ENCODE results near the gene SEPSECS.

Gene SEPSECS

DNA sequence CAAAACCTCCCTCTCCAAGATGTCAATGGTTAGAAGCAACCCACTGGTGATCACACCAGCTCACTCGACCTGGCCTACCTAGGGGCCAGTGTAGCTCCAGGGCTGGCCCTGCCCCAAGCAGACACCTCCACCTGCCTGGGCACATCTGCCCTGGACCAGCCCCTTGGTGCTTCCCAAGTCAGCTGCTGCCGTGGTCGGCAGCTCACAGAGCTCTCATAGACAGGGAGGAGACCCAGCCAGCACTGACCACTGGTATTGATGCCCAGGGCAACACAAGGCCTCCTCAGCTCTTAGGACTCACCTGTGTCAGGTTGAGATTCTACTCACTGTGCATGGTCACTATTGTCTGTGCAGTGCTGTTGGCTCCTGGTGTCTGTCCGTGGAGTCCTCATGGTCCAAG is 51.7 kb downstream of the SEPSECS start:
- Mint-ChIP-seq H3K9me3 (ENCODE audit: low read depth) (no peaks in the 10 kb centered on the region), H3K4me3 (no peak overlapping the region), H3K27me3 (peaks cover 3% of the 10 kb centered on the region), H3K27ac (no peak overlapping the region), H3K36me3 (peaks cover 7% of the 10 kb centered on the region), H3K4me1 (ENCODE audit: low read depth) (no peaks in the 10 kb centered on the region)

DNA sequence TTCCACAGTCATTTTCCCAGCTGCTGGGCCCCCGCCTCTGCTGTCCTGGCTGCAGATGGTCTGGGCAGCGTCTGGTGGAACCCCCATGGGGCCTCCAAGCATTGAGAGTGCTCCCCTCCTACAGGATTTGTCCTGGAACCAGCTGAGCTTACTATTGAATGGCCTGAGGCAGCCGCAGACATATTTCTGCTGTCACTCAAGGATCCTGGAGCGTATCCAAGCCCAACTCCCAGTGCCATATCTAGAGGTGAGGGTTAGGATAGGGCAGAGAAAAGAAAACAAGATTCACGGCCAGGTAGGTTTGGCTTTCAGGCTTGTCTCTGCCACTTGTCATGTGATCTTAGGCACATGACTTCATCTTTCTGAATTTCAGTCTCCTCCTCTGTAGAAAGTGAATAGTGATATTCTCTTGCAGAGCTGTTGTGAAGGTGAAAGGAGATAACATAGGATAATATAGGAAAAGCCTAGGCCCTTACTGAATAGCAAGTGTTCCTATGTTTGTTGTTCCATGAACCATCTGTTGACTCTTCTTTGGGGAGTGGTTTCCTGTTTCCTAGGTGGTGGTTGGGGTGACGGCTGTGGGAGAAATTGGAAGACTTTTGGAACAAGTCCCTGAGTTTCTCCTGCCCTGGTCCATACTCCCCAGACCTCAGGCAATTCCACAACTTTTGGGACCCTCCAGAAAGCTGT is 52.3 kb downstream of the SEPSECS start:
- Mint-ChIP-seq H3K27ac (no peak overlapping the region), H3K27me3 (peaks cover 3% of the 10 kb centered on the region), H3K4me3 (no peak overlapping the region), H3K36me3 (peaks cover 7% of the 10 kb centered on the region), H3K9me3 (ENCODE audit: low read depth) (no peaks in the 10 kb centered on the region), H3K4me1 (ENCODE audit: low read depth) (no peaks in the 10 kb centered on the region)

GRCh38 chr4:25106363-25107151 is 53.7 kb downstream of the SEPSECS start:
- Mint-ChIP-seq H3K4me3 (no peak overlapping the region), H3K4me1 (ENCODE audit: low read depth) (no peaks in the 10 kb centered on the region), H3K9me3 (ENCODE audit: low read depth) (no peaks in the 10 kb centered on the region), H3K36me3 (peaks cover 7% of the 10 kb centered on the region), H3K27me3 (peaks cover 3% of the 10 kb centered on the region), H3K27ac (no peak overlapping the region)

- H3K4me1 Mint-ChIP-seq (ENCODE audit: low read depth) = no peaks in the 10 kb centered on the region
- H3K27ac Mint-ChIP-seq = no peak overlapping the region
- peaks cover 4% of the 10 kb centered on the region for H3K9me3 Mint-ChIP-seq (ENCODE audit: low read depth)
- H3K4me3 Mint-ChIP-seq = no peak overlapping the region
- H3K27me3 Mint-ChIP-seq = peaks cover 5% of the 10 kb centered on the region
- peaks cover 2% of the 10 kb centered on the region for H3K36me3 Mint-ChIP-seq
Observed at GRCh38 chr4:25104591-25104990, 55.7 kb downstream of the SEPSECS start.

DNA sequence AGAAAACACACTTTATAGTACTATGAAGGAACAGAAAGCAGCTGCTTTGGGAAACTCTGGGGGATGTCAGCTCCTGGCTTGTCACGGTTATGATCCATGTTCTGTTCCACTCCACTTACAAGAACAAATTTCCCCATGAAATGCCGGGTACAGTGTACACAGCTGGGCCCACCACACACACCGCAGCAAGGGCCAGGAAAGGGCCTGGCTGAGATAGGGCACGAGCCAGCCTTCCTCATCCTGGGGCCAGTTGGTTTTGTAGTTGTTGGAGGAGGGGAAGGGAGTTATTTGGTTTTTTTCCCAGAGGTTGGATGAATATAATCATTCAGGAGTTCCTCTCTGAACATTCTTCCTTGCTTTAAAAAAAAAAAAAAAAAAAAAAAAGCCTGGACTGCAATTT is 56.8 kb downstream of the SEPSECS start:
- Mint-ChIP-seq H3K4me1 (ENCODE audit: low read depth) (no peaks in the 10 kb centered on the region), H3K27me3 (peaks cover 5% of the 10 kb centered on the region), H3K9me3 (ENCODE audit: low read depth) (peaks cover 4% of the 10 kb centered on the region), H3K36me3 (no peaks in the 10 kb centered on the region), H3K4me3 (no peak overlapping the region), H3K27ac (no peak overlapping the region)

DNA sequence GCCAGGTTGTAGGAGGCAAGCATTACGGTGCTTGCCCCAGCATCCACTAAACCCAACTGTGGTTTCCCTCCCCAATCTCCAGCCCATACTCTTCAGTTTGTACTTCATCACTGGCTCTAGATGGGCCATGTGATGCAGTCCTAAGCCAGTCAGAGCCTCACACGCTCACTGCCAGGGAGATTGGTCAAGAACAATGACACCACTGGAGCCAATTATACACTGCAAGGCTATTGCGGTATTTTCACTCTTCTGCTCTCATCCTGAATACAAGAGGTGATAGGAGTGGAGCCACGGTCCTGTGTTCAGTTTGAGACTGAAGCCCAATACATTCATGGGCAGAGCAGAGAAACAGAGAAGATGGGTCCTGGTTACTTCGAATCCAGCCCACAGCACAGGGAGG is 58.4 kb downstream of the SEPSECS start:
- no peaks in the 10 kb centered on the region for H3K36me3 Mint-ChIP-seq
- H3K4me1 Mint-ChIP-seq (ENCODE audit: low read depth) = no peaks in the 10 kb centered on the region
- no peak overlapping the region for H3K27ac Mint-ChIP-seq
- H3K27me3 Mint-ChIP-seq = peaks cover 5% of the 10 kb centered on the region
- peaks cover 4% of the 10 kb centered on the region for H3K9me3 Mint-ChIP-seq (ENCODE audit: low read depth)
- no peak overlapping the region for H3K4me3 Mint-ChIP-seq

DNA sequence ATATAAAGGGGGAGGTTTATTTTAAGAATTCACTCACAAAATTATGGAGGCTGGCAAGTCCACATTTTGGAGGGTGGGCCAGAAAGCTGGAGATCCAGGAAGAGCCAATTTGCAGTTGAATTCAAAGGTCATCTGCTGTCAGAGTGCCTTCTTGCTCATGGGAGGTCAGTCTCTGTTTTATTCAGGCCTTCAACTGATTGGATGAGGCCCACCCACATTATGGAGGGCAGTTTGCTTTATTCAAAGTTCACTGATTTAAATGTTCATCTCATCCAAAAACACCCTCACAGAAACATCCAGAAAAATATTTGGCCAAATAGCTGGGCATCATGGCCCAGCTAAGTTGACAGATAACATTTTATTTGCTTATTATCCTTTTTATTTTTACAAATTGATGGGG is 59.5 kb downstream of the SEPSECS start:
- Mint-ChIP-seq H3K4me1 (ENCODE audit: low read depth) (no peaks in the 10 kb centered on the region), H3K27me3 (peaks cover 4% of the 10 kb centered on the region), H3K36me3 (no peaks in the 10 kb centered on the region), H3K27ac (no peak overlapping the region), H3K4me3 (no peak overlapping the region), H3K9me3 (ENCODE audit: low read depth) (peaks cover 4% of the 10 kb centered on the region)

DNA sequence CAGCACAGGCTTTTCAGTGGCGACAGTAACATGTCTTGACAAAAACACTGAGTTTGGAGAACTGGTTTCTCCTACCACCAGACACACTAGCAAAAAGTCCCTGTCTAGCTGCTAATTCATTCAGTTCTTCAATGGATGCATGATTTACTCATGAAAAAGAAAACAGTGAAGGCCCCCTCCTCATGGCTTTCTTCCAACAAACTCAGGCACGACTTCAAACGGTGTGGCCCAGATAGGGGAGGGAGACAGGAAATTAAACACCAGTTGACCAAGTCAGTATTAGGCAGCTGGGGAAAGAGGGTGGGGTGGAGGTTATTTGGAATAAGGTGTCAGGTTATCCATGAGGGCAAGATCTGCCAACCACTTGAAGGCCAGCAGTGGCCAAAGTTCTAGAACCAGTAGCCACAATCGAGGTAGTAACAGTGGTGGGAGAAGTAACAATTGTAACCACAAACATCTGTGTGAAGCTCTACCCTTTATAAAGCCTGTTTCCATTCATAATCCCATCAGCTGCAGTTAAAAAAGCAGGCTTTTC is 60.2 kb downstream of the SEPSECS start:
- H3K27me3 Mint-ChIP-seq = peaks cover 1% of the 10 kb centered on the region

GRCh38 chr4:25098964-25099891 is 61.0 kb downstream of the SEPSECS start:
- no peak overlapping the region for H3K27ac Mint-ChIP-seq
- H3K4me1 Mint-ChIP-seq (ENCODE audit: low read depth) = no peaks in the 10 kb centered on the region
- H3K4me3 Mint-ChIP-seq = no peak overlapping the region
- H3K36me3 Mint-ChIP-seq = peaks cover 2% of the 10 kb centered on the region
- H3K9me3 Mint-ChIP-seq (ENCODE audit: low read depth) = peaks cover 4% of the 10 kb centered on the region
- H3K27me3 Mint-ChIP-seq = peaks cover 3% of the 10 kb centered on the region

More for the DNA sequence above, 60.2 kb downstream of the SEPSECS start:
- peaks cover 4% of the 10 kb centered on the region for H3K9me3 Mint-ChIP-seq (ENCODE audit: low read depth)
- no peak overlapping the region for H3K4me3 Mint-ChIP-seq
- H3K36me3 Mint-ChIP-seq = no peaks in the 10 kb centered on the region
- no peaks in the 10 kb centered on the region for H3K4me1 Mint-ChIP-seq (ENCODE audit: low read depth)
- H3K27ac Mint-ChIP-seq = no peak overlapping the region

DNA sequence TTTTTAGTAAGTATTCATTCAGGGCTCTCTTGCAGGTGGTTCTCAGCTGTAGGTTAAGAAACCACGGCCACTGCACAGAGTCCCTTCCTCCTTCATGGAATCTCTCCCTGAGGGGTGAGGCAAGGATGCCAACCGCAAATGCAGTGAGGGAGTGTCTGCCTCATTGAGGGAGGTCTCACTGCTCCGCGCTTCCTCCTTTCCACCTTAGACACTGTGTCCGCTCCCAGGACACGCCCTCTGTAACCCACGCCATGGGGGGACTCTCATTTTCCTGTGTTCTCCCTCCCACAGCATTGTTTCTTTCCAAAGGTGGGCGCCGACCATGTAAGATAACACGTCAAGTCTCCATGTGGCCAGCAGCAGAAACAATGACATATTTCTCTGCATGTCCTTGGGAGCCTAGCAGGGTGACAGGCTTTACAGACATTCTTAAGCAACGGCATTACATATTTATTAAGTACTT is 63.2 kb downstream of the SEPSECS start:
- no peak overlapping the region for H3K27ac Mint-ChIP-seq
- H3K9me3 Mint-ChIP-seq (ENCODE audit: low read depth) = peaks cover 10% of the 10 kb centered on the region

DNA sequence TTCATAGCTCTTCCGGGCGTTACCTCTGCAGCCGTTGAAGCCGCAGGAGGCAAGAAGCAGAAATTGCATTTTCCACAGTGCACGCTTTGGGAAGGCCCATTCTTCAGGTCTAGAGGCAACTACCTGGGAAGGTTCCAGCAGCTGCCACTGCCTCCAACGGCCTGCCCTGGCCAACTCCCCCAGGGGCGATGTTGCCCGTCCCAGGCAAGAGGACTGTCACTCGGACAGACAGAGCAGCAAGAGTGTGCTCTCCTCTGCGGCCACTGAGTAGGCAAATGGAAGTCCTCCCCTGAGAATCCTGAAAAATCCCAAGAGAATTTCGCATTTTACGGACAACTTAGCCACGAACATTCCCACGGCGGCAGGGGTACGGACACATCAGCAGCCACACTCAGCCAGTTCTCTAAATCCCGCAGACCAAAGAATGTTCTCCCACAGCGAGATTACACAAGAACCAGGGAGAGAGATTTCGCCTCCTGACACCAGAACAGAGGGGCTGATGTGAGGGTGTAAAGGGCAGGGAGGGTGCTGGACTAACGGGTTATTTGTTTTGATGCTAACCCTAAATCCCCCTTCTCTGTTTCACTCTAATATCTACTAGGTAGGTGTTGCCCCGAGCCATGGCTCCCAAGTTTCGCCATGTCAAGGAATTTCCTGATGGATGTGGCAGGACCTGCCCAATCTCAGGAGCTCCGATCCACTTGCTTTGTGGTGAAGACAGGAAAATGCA is 63.8 kb downstream of the SEPSECS start:
- H3K4me3 Mint-ChIP-seq = no peak overlapping the region
- peaks cover 2% of the 10 kb centered on the region for H3K36me3 Mint-ChIP-seq
- no peak overlapping the region for H3K27ac Mint-ChIP-seq
- H3K9me3 Mint-ChIP-seq (ENCODE audit: low read depth) = peaks cover 10% of the 10 kb centered on the region
- no peaks in the 10 kb centered on the region for H3K4me1 Mint-ChIP-seq (ENCODE audit: low read depth)
- H3K27me3 Mint-ChIP-seq = peaks cover 3% of the 10 kb centered on the region

More for the DNA sequence above, 63.2 kb downstream of the SEPSECS start:
- no peak overlapping the region for H3K4me3 Mint-ChIP-seq
- no peaks in the 10 kb centered on the region for H3K4me1 Mint-ChIP-seq (ENCODE audit: low read depth)
- peaks cover 3% of the 10 kb centered on the region for H3K27me3 Mint-ChIP-seq
- H3K36me3 Mint-ChIP-seq = peaks cover 2% of the 10 kb centered on the region

DNA sequence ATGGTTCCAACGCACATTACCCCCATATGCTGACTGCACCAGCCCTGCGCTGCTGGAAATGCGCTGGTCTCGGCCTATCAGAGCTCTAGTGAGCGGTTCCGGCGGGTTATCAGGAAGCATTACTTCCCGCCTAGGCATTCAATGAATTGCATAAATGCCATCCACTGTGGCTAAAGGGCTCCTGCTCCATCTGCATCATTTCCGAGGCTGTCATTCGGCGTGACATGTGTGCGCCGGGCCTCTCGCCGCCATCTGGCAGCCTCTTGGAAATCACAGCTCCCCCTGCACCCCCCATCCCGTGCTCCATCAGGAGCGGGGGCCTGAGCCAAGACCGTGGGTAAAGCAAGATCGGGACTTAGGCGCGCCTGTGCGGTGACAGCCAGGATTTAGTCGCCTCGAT is 64.4 kb downstream of the SEPSECS start:
- peaks cover 6% of the 10 kb centered on the region for H3K9me3 Mint-ChIP-seq (ENCODE audit: low read depth)

GRCh38 chr4:25092139-25092538 is 68.1 kb downstream of the SEPSECS start:
- Mint-ChIP-seq H3K4me3 (no peak overlapping the region), H3K36me3 (peaks cover 2% of the 10 kb centered on the region), H3K4me1 (ENCODE audit: low read depth) (peaks cover 10% of the 10 kb centered on the region), H3K27me3 (peaks cover 11% of the 10 kb centered on the region), H3K27ac (no peak overlapping the region), H3K9me3 (ENCODE audit: low read depth) (peaks cover 6% of the 10 kb centered on the region)

More for the DNA sequence above, 64.4 kb downstream of the SEPSECS start:
- Mint-ChIP-seq H3K27ac (no peak overlapping the region), H3K4me1 (ENCODE audit: low read depth) (no peaks in the 10 kb centered on the region), H3K36me3 (peaks cover 2% of the 10 kb centered on the region), H3K27me3 (peaks cover 2% of the 10 kb centered on the region), H3K4me3 (no peak overlapping the region)

DNA sequence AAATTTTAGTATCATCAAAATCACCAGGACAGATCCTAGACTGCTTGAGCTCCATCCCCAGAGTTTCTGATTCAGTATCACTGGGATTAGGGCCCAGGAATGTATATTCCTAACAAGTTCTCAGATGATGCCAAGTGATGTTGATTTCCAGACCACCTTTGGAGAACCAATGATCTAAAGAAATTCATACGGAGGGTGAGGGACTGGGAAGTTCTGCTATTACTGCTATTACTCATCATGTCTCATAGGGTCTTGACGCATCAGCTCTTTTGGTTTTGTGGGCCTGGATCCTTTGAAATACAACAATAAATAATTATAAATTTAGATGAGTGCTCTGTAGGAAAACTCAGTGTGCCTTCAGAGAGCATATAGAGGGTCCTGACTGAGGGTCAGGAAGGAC is 69.7 kb downstream of the SEPSECS start:
- peaks cover 14% of the 10 kb centered on the region for H3K27me3 Mint-ChIP-seq
- H3K27ac Mint-ChIP-seq = no peak overlapping the region
- H3K4me1 Mint-ChIP-seq (ENCODE audit: low read depth) = peaks cover 10% of the 10 kb centered on the region
- H3K4me3 Mint-ChIP-seq = no peak overlapping the region
- peaks cover 2% of the 10 kb centered on the region for H3K36me3 Mint-ChIP-seq
- peaks cover 6% of the 10 kb centered on the region for H3K9me3 Mint-ChIP-seq (ENCODE audit: low read depth)
